Stimulated activated CD4-positive, alpha-beta T cell treated with anti-CD3 and anti-CD28 coated beads, TNF-alpha, amount 100 ng/mL, for 4 hours (primary cell): Measurements from ENCODE around the gene FAXC.

Experiments
- DNase-seq, 3 experiments: peaks; one replicate each; pipeline ENCODE4 v3.0.0-alpha.2; 2020; ENCODE audit warnings: low read depth in 3 of 3

FAXC gene

GRCh38 chr6:99349171-99350141 lies at the start of gene FAXC:
Gene FAXC (minus strand): TSS chr6:99349674. CDS start chr6:99349372, 302 bp downstream.
- no peak for DNase-seq

- no peak for DNase-seq
Measured at GRCh38 chr6:99397287-99397686, 47.8 kb upstream of the FAXC start.

- DNase-seq, result peak; percentile 24 to 58 (median 41)
Measured at GRCh38 chr6:99393698-99394531, 44.4 kb upstream of the FAXC start, which contains the start of gene COQ3. Gene COQ3 (minus strand): TSS chr6:99394195. CDS start chr6:99394179, 16 bp downstream.

GRCh38 chr6:99393366-99393697 lies 43.9 kb upstream of the FAXC start:
- DNase-seq, result no peak

DNA sequence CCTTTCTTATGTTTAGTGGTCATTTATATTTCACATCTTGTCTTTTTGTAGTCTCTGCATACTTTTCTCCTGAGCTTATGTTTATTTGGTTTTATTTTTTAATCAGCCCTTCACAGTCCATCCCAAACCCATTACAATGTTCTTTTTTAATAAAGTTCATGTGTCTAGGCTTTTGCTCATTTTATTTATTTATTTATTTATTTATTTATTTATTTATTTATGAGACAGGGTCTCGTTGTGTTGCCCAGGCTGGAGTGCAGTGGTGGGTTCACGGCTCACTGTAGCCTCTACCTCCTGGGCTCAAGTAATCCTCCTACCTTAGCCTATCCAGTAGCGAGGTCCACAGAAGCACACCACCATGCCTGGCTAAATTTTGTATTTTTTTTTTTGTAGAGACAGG lies 41.4 kb upstream of the FAXC start:
- no peak for DNase-seq

GRCh38 chr6:99384507-99384906 lies 35.0 kb upstream of the FAXC start:
- DNase-seq, result no peak

- DNase-seq, result no peak
Measured at GRCh38 chr6:99378636-99379035, 29.2 kb upstream of the FAXC start.

DNA sequence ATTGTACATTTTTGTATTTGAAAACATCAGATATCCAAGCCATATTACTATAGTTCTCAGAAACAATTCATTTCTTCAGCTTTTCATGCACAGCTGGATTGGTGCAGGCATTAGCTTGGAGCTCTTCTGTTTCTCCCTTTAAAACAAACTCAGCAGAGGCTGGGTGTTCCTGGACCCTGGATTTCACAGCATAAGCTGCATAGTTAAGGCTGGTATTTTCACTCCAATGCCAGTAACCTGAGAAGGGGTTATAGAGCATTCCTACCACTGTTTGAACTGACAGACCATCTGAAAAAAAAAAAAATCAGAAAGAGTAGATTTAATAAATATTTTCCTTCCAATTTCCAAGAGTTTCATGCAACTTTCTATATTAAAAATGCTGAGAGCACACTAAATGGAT lies 20.1 kb upstream of the FAXC start:
- no peak for DNase-seq

GRCh38 chr6:99366852-99367251 lies 17.4 kb upstream of the FAXC start:
- DNase-seq, result no peak

- DNase-seq, result no peak
Measured at GRCh38 chr6:99364026-99364425, 14.6 kb upstream of the FAXC start.

GRCh38 chr6:99362678-99363268 lies 13.3 kb upstream of the FAXC start:
- DNase-seq, result no peak

- DNase-seq, result no peak
Measured at GRCh38 chr6:99359800-99360199, 10.3 kb upstream of the FAXC start.

DNA sequence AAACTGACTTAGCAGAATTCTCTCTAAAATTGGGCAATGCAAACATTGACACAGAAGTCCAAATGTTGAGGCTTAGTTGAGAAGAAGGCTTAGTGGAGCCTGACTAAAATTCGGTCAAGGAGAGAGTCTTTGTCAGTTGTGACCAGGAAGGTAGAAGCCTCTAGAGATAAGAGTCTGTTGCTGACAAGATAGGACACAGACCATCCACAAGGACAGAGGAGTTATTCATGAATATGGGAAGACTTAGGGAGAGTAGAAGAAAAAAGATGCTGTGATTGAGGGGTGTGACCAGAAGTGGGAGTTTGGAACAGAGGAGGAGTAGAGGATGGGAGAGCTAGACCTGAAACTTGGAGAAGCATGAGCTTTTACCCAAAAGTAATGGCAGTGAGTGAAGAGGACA lies 7.2 kb upstream of the FAXC start:
- no peak for DNase-seq

GRCh38 chr6:99354983-99355382 lies 5.5 kb upstream of the FAXC start:
- DNase-seq, result no peak

DNA sequence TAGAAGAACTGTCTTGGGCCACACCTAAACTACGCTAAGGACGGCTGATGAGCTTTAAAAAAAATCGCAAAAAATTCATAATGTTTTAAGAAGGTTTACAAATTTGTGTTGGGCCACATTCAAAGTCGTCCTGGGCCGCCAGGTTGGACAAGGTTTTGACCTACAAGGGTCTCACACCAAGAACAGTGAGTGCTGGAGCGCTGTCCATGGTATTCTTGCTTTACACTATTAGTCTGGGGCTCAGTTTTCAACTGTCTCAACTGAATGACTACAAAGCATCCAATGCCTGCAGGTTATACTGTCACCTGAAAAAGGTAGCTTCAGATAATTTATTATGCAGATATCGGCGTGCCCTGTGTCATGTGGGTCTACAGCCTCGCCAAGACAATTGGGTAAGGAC lies 3.7 kb upstream of the FAXC start:
- DNase-seq, result no peak

DNA sequence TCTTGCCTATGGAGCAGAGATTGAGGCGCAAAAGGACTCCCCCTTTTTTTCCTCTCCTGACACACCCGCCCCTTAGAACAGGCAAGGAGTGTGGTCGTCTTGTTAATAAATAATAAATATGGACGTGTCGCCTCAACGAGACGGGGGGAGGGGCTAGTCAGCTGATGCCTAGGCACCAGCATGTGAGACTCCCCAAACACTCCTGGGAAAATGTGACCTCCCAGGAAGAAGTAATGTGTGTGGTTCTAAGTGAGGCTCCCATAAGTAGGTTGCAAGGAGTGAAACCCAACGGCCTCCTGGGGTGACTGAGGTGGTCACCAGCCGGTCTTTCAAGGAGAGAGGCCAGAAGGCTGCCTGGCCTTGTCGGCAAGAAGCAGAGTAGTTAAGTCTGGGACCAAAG lies 1.1 kb upstream of the FAXC start:
- DNase-seq, result no peak

GRCh38 chr6:99348288-99349170 lies 945 bp downstream of the FAXC start:
- no peak for DNase-seq

DNA sequence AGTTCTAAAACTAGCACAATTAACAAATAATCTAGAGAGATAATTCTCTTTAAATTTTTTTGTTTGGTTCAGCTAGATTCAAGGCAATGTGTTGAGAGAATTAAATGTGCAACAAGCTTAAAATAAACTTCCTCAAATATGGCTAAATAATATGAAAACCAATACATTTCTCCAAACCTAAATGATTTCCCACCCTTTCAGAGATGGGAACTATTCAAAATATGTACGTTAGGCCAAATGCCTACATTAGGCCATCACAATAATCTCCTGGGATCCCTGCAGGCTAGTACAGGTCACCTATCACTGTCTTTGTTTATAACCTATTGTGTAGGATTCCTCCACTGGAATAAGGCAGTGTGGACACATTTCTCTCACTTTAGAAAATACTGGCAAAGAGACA lies 1.7 kb downstream of the FAXC start:
- no peak for DNase-seq

- DNase-seq, result no peak
Measured at GRCh38 chr6:99346595-99346994, 2.9 kb downstream of the FAXC start.

GRCh38 chr6:99345164-99345563 lies 4.3 kb downstream of the FAXC start:
- no peak for DNase-seq

GRCh38 chr6:99344289-99344688 lies 5.2 kb downstream of the FAXC start:
- no peak for DNase-seq
